NCI-H510A (cell line): ENCODE results near the gene ZCCHC14.
A peak's percentile ranks its signal among the peaks of the same experiment; 100 is the strongest.
"Not testable (repeated sequence)": the region's sequence is repeated elsewhere in the genome, so short reads cannot be mapped to it uniquely, and the experiment has no call there.

Experiments used
- DNase-seq: peaks from one replicate; lab custom pipeline; 2025; lab: John Stamatoyannopoulos, UW

ZCCHC14 gene

GRCh38 chr16:87477209-87477981, 15.4 kb downstream of the ZCCHC14 start:
- not testable (repeated sequence) for DNase-seq

- no peak for DNase-seq
Observed at GRCh38 chr16:87474566-87474996, 18.2 kb downstream of the ZCCHC14 start.

GRCh38 chr16:87474017-87474416, 18.8 kb downstream of the ZCCHC14 start:
- DNase-seq = no peak

GRCh38 chr16:87472935-87473334, 19.9 kb downstream of the ZCCHC14 start:
- DNase-seq = no peak

- no peak for DNase-seq
Observed at GRCh38 chr16:87472142-87472778, 20.6 kb downstream of the ZCCHC14 start.

DNA sequence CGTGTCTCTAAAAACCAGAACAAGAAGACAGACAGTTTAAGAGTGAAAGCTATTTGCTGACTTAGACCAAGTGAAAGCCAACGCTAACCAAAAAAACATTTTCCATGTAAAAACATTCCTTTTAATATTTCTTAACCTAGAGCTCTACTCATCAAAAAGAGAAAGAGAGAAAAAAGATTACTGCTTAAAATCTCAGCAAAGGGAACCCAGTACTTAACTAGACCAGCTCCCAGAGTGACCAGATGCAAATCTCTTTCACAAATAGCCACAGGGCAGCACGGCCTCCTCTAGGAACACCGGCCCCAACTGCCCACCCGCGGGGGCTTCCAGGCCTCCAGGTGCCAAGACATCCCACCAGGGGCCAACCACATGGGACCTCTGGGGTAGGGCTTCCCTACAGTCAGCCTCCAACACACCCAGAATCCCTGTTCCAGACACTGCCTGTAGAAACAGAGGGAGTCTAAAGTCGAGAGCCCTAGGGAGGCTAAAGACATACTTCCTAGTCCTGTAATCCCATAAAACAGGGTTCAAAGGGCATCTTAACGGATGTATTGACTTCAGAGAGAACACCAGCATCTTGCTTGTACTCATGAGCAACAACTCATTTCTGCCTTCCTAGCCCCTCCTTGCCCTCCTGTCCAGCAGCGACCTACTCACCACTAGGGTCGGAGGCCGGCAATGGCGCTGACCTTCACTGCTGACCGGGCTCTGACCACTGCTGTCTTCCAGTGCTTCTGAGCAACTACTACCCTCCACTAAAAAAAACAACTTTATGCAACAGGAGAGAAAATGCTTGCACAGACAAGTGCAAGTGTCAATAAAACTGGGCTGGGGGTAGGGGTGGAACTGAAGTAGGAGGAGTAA, 21.3 kb downstream of the ZCCHC14 start:
- no peak for DNase-seq

DNA sequence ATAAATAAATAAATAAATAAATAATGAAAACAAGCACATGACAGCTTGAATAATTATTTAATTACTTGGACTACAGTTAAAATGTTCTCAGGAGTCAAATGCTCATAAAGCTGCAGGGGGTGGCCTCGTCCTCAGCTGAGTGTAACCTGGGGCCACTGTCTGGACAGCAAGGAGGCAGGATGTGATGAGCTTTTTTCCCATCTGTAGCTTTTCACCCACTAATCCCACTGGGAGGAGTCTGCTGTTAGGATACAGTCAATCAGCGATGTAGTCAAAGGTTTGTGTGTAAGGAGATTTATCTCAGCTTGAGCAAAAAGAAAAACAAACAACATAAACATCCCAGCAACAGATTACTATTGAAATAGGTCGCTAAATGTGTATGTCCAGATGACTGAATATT, 22.5 kb downstream of the ZCCHC14 start:
- DNase-seq = no peak

- no peak for DNase-seq
Observed at GRCh38 chr16:87469169-87469568, 23.7 kb downstream of the ZCCHC14 start.

GRCh38 chr16:87468550-87468949, 24.3 kb downstream of the ZCCHC14 start:
- DNase-seq = no peak

DNA sequence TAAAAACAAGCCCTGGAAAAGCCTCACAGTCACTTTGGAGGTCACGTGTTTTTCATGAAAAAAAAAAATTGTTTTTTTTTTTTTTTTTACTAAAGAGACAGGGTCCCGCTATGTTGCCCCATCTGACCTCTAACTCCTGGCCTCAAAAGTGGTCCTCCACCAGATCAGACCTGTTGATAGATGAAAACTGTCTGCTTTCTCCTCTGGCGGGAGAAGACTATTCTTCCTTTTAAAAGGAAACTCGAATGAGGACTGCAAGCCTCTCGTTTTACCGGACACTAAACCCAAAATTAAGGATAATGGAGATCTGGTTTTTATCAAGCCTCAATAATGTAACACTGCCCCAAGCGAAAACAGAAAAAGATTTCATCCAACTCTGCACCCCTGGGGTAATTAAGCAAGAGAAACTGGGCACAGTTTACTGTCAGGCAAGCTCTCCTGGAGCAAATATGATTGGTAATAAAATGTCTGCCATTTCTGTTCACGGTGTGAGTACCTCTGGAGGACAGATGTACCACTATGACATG, 25.8 kb downstream of the ZCCHC14 start:
- DNase-seq = no peak

GRCh38 chr16:87465879-87466278, 26.9 kb downstream of the ZCCHC14 start:
- no peak for DNase-seq

GRCh38 chr16:87465306-87465705, 27.5 kb downstream of the ZCCHC14 start:
- DNase-seq = no peak

- DNase-seq = no peak
Observed at GRCh38 chr16:87464691-87465300, 28.0 kb downstream of the ZCCHC14 start.

DNA sequence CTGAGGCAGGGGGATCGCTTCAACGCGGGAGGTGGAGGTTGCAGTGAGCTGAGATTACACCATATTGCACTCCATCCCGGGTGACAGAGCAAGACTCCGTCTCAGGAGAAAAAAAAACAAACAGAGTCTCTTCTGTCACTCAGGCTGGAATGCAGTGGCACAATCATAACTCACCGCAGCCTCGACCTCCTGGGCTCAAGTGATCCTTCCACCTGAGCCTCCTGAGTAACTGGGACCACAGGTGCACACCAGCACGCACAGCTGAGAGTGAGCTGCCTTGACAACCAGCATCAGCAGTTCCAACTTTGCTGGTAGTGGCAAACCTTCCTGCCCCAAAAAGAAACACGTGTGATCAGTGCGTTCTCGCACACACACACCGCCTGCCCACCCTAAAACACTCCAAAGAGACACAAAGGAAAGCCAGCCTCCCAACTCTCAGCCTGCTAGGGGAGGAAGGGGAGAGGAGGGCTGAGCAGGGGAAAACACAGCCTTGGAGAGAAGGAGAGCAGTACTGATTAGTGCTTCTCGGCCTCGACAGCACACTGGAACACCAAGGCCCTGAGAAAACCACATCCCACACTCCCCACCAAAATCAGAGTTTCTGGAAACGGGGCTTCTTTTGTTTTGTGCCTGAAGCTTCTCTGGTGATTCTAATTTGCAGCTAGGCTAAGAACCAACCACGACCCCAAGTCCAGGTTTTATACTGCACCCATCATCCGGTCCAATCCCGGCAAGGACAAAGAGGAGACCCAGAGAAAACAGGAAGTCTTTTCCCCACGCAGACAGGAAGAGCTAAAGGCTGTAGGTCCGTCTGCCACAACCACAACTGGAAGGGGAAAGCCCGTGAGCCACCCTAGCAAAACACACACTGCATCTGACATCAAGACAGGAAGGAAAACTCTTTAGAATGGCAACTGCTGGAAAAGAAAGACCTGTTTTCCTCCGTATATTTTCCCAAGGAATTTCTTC, 28.8 kb downstream of the ZCCHC14 start:
- DNase-seq = no peak

GRCh38 chr16:87461466-87461991, 31.3 kb downstream of the ZCCHC14 start:
- DNase-seq = peak; percentile 90

- DNase-seq = no peak
Observed at GRCh38 chr16:87460936-87461335, 31.9 kb downstream of the ZCCHC14 start.

GRCh38 chr16:87459833-87460232, 33.0 kb downstream of the ZCCHC14 start:
- no peak for DNase-seq

GRCh38 chr16:87459027-87459426, 33.8 kb downstream of the ZCCHC14 start:
- DNase-seq = no peak

DNA sequence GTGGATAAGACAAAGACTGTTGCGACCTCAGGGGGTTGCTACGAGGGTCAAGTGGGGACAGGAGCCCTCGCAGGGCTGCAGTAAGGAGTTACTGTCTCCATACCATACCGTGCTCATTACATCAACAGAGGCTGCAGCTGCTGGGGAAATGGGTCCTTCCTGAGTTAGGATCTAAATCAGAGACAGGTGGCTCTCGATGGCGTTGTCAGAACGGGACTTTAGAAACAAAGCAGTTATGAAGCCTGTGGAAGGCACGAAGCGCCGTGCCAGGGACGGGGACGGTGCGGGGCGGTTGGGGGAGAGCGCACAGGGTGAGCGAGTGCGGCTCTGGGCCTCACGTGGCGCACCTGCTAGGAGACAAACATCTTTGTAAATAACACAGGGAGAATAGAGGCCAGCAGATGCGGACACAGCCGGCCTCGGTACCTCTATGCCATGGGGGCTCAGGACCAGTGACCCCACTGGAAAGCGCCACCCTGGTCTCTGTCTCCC, 34.4 kb downstream of the ZCCHC14 start:
- no peak for DNase-seq

- no peak for DNase-seq
Observed at GRCh38 chr16:87457709-87458423, 35.0 kb downstream of the ZCCHC14 start.
